KBM-7 (cell line): ENCODE results near the gene ACP3.
A peak's percentile ranks its signal among the peaks of the same experiment; 100 is the strongest.
"Not testable (repeated sequence)": the region's sequence is repeated elsewhere in the genome, so short reads cannot be mapped to it uniquely, and the experiment has no call there.

Source experiments
- DNase-seq: peaks from one replicate; pipeline ENCODE4 v3.0.0-alpha.2; 2015
- in situ Hi-C: fragments of 300-500 bp; cut with MboI; formaldehyde crosslinking; loops from 2 replicates; pipeline ENCODE4 v1.14.3; 2020; ENCODE audit warnings: low sequenced_read_pairs, low pct_unique_long_range_greater_than_20kb, mixed read lengths

ACP3 gene

GRCh38 chr3:132396776-132397175, 79.6 kb downstream of the ACP3 start:
- in situ Hi-C loops = not testable (repeated sequence)
- peak; percentile 10 for DNase-seq

DNA sequence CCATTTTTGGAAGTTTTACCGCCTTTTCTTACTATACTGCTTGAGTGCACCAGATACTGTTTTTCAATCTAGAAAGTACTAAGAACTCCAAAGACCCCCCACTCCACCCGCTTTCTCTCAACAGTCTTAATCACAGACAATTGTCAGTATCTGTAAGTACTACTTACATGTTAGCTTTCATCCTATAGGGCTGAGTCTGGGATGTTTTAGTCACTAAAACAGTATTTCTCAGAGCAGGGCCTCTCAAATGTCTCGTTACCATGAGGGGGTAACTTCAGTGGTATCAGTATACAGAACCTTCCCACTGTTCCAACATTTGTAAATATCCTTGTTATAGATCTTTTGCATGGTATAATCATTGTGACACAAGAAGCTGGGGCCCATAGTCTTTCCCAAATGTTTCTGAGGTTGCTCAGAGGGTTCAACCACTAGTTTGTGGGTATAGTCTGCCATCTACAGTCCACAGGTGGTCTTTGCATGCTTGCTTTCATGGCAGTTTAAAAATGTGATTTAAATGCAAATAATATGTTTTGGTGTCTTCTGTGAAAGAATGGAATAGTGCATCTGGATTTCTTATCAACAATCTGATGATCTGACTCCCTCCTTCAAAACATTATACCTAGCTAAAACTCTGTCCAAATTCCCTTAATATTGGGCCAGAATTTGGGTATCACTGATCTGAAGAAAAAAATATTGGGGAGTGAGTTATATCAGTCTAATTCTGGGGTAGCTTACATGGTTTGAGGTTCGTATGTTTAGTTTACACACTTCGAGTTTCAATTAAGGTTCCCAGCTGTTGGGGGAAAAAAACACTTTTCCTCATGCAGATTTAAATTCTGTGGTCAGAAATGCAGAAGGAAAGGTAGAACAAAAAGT, 82.1 kb downstream of the ACP3 start:
- in situ Hi-C loops = no loop called here
- DNase-seq = peak; percentile 70

- DNase-seq = no peak
- in situ Hi-C loops = no loop called here
These were observed 84.0 kb downstream of the ACP3 start for GRCh38 chr3:132401255-132401654.

DNA sequence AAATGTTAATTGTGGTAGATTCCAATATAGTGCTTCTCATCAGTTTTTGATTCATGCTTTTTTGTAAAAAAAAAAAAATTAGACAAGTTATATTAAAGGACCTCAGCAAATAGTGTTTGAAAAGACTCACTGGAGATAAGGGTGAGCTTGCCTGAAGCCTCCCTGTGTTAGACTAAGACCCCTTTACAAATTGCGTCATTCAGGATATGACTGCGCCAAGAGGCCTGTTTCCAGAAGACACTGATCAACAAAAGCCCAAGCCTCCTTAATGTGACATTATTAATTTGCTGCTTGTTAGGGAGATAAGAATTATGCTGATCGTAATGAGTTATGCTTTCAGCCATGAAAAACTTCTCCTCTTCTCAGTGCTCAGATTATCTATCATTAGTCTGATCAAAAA, 87.1 kb downstream of the ACP3 start:
- in situ Hi-C loops = no loop called here
- DNase-seq = no peak

- in situ Hi-C loops = no loop called here
These were observed 88.0 kb downstream of the ACP3 start for GRCh38 chr3:132405188-132405587.

GRCh38 chr3:132405609-132406299, 88.5 kb downstream of the ACP3 start:
- in situ Hi-C loops = no loop called here
- DNase-seq = no peak

More at GRCh38 chr3:132405188-132405587, 88.0 kb downstream of the ACP3 start:
- DNase-seq = no peak

DNA sequence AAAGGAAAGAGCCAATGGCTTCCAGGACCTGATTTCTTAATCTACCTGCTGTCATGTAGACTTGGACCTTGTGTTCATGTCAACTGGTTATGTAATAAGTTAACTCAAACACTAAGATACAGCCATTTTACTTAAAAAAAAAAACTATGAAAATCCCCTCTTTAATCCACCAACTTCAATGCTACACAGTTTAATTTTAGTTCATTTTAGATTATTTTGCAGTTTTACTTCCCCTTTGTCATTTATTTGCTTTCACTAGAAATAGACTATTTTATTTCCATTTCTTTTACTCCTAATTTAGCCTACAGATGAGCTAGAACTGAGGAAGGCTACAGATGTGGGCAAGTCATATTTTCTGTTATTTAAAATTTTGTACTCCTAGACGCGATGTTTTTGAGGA, 89.4 kb downstream of the ACP3 start:
- no peak for DNase-seq
- in situ Hi-C loops = no loop called here

DNA sequence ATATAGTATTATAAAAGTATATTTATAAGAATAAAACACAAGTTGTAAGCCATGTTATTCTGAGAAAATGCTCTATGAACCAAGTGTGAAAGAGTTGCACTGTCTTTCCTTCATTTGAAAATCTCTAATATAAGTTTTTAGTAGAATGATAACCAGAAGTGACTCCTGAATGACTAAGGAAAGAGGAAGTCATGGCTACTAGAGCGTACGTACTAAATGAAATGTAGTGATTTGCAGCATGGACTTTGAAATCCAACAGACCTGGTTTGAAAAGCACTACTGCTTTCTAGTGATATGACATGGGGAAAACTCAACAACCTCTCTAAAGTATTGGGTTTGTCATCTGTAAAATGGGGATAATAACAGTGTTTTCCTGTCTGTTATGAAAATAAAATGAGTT, 89.8 kb downstream of the ACP3 start:
- no peak for DNase-seq
- in situ Hi-C loops = no loop called here
